RWPE1 (cell line): ENCODE data around the gene CMIP.

ENCODE experiments used
- CTCF ChIA-PET: fragments of 350-600 bp; sonication (Branson Sonifier 250); formaldehyde crosslinking; extraction: SDS; loops from one replicate; lab custom pipeline; 2021; lab: Yijun Ruan, JAX
- POLR2A ChIA-PET: fragments of 400-600 bp; formaldehyde crosslinking; extraction: SDS; loops from one replicate; lab custom pipeline; 2020; ENCODE audit warnings: antibody characterized with exemption; ENCODE audit not compliant: low non-redundant PET; lab: Yijun Ruan, JAX
- DNase-seq: peaks from one replicate; pipeline ENCODE4 v3.0.0; 2012; ENCODE audit warnings: low spot score
- H3K27ac ChIP-seq: fragments of 450-650 bp; 2 replicates; pipeline ENCODE4 v1.5.1; 2017
- CTCF ChIP-seq: fragments of 450-650 bp; conservative IDR thresholded peaks from 2 replicates; pipeline ENCODE4 v1.5.1; 2017; ENCODE audit warnings: low read depth, mild to moderate bottlenecking

Gene CMIP

GRCh38 chr16:81638286-81638945, 193.8 kb downstream of the CMIP start:
- peak overlapping the region; percentile 1 for H3K27ac ChIP-seq
- DNase-seq: no peak
- POLR2A ChIA-PET: no interaction called here
- CTCF ChIA-PET: no interaction called here
- TF ChIP-seq CTCF: no peak

- H3K27ac ChIP-seq: no peak overlapping the region
- ChIA-PET CTCF (no interaction called here), POLR2A (no interaction called here)
- TF ChIP-seq CTCF: no peak
- DNase-seq: no peak
These were observed 194.7 kb downstream of the CMIP start for GRCh38 chr16:81639348-81639747.

GRCh38 chr16:81639931-81640680, 195.5 kb downstream of the CMIP start:
- CTCF ChIA-PET: interaction anchor here (0.6 to 0.7 kb wide), 3 partner anchors 16 to 57 kb away, joined by 3 to 4 read pairs (median 3); no protein-coding TSS in a partner anchor
- no peak for DNase-seq
- H3K27ac ChIP-seq: peak overlapping the region; percentile 39; the same call in 1 of the 2 replicates
- no peak for TF ChIP-seq CTCF
- POLR2A ChIA-PET: no interaction called here

GRCh38 chr16:81640681-81641070, 196.1 kb downstream of the CMIP start:
- CTCF ChIA-PET: interaction anchor here (0.6 to 0.7 kb wide), 3 partner anchors 17 to 195 kb away, joined by 3 to 4 read pairs (median 3); no protein-coding TSS in a partner anchor
- H3K27ac ChIP-seq: peak overlapping the region; percentile 39
- no peak for TF ChIP-seq CTCF
- no peak for DNase-seq
- POLR2A ChIA-PET: no interaction called here

GRCh38 chr16:81641395-81642106, 196.9 kb downstream of the CMIP start:
- CTCF ChIA-PET: interaction anchor here (0.6 kb wide), 3 partner anchors 12 to 242 kb away, joined by 3 to 5 read pairs (median 4); no protein-coding TSS in a partner anchor
- TF ChIP-seq CTCF: no peak
- no peak for DNase-seq
- peak overlapping the region; percentile 39 for H3K27ac ChIP-seq
- POLR2A ChIA-PET: no interaction called here

- no peak for TF ChIP-seq CTCF
- POLR2A ChIA-PET: no interaction called here
- DNase-seq: no peak
- no peak overlapping the region for H3K27ac ChIP-seq
- CTCF ChIA-PET: no interaction called here
These were observed 197.5 kb downstream of the CMIP start for GRCh38 chr16:81642107-81642436.
